ENCODE results near the gene ASCC3.

The ASCC3 gene

GRCh38 chr6:100488244-100488643, 392.9 kb downstream of the ASCC3 start:
- no peak for DNase-seq

GRCh38 chr6:100487638-100488037, 393.5 kb downstream of the ASCC3 start:
- DNase-seq = no peak

GRCh38 chr6:100485268-100485667, 395.9 kb downstream of the ASCC3 start:
- no peak for DNase-seq

- no peak for DNase-seq
Observed at GRCh38 chr6:100484474-100484873, 396.7 kb downstream of the ASCC3 start.

- DNase-seq = no peak
Observed at GRCh38 chr6:100482698-100483097, 398.4 kb downstream of the ASCC3 start.

- peak; percentile 17 for DNase-seq
Observed at GRCh38 chr6:100479179-100480035, 401.7 kb downstream of the ASCC3 start.

- no peak for DNase-seq
Observed at GRCh38 chr6:100475554-100476320, 405.4 kb downstream of the ASCC3 start.

- DNase-seq = no peak
Observed at GRCh38 chr6:100473182-100473581, 407.9 kb downstream of the ASCC3 start.

GRCh38 chr6:100472674-100473073, 408.5 kb downstream of the ASCC3 start:
- DNase-seq = no peak

- DNase-seq = no peak
Observed at GRCh38 chr6:100470422-100471120, 410.6 kb downstream of the ASCC3 start.

- no peak for DNase-seq
Observed at GRCh38 chr6:100469101-100469859, 411.8 kb downstream of the ASCC3 start.

GRCh38 chr6:100468016-100468622, 413.0 kb downstream of the ASCC3 start:
- DNase-seq = no peak

GRCh38 chr6:100467129-100468015, 413.8 kb downstream of the ASCC3 start:
- no peak for DNase-seq

GRCh38 chr6:100466410-100467128, 414.6 kb downstream of the ASCC3 start:
- no peak for DNase-seq

- no peak for DNase-seq
Observed at GRCh38 chr6:100465701-100466409, 415.3 kb downstream of the ASCC3 start.

GRCh38 chr6:100464903-100465700, 416.0 kb downstream of the ASCC3 start, which contains the start of gene SIM1:
Gene SIM1, minus strand, starts transcription at chr6:100464921. Its CDS starts 1,453 bp downstream, at chr6:100463468.
- DNase-seq = peak; percentile 75

- peak; percentile 35 for DNase-seq
Observed at GRCh38 chr6:100464162-100464851, 416.8 kb downstream of the ASCC3 start.

GRCh38 chr6:100463630-100464161, 417.4 kb downstream of the ASCC3 start:
- DNase-seq = no peak

All from NCI-H1436 (cell line).